Stomach (tissue), 4 donors: Measurements from ENCODE around the gene PRRT1B.

Experiments
- CTCF ChIP-seq, 7 experiments: fragments of 450-650 bp in 4 of 7; fragments of 200-600 bp in 3 of 7; sonication (generic) in 3 of 7; IDR thresholded peaks; one replicate each; pipeline ENCODE4 v1.5.1; 2016 to 2019; ENCODE audit warnings: antibody characterized with exemption in 7 of 7, control low read depth in 2 of 7, mild to moderate bottlenecking in 1 of 7
- POLR2AphosphoS5 ChIP-seq, 3 donors: sonication (generic); formaldehyde crosslinking; IDR thresholded peaks; one replicate each; pipeline ENCODE4 v1.6.1; 2016; ENCODE audit warnings: antibody characterized with exemption in 3 of 3

- TF ChIP-seq CTCF (IDR thresholded peaks at IDR 0.05): no peak
- no peak for TF ChIP-seq POLR2AphosphoS5 (IDR thresholded peaks at IDR 0.05)
Observed at GRCh38 chr9:131593936-131594665, 48.8 kb downstream of the PRRT1B start.
